C4-2B (cell line): ENCODE measurements around the gene LYRM4.

Source experiments
- CTCF ChIP-seq: fragments of 450-650 bp; conservative IDR thresholded peaks from 2 replicates; pipeline ENCODE4 v1.5.1; 2017; ENCODE audit warnings: mild to moderate bottlenecking
- ZFX ChIP-seq: fragments of 450-650 bp; IDR thresholded peaks from 2 replicates; pipeline ENCODE4 v1.6.1; 2017

- no peak for TF ChIP-seq CTCF
- no peak for TF ChIP-seq ZFX
These were observed 24.3 kb upstream of the LYRM4 start for GRCh38 chr6:5285081-5285480.
